CD4-positive, alpha-beta T cell treated with Interleukin-6 at 100 ng/mL for 8 hours (primary cell): Measurements from ENCODE around the gene ZNRF1.

Experiments used
- DNase-seq: peaks from one replicate; pipeline ENCODE4 v3.0.0-alpha.2; 2020; ENCODE audit warnings: mixed read lengths, low spot score

Gene ZNRF1

DNA sequence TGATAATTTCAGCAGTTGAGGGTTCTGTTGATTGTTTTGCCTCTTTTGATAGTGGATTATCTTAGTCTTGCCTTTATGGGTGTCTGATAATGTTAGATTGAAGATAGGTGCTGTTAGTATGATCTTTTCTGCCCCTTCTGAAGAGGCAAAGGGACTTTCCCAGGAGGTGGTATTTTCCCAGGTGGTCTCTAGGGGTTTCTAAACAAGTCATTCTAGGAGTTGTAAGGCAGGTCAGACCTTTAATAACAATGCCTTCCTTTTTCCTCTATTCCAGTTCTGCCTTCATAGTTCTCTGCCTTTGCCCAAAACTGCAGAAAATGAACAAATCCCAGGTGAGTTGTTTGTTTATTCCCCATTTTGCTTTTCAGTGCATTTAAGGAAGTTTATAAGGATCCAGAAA lies 153.8 kb downstream of the ZNRF1 start:
- DNase-seq = no peak

DNA sequence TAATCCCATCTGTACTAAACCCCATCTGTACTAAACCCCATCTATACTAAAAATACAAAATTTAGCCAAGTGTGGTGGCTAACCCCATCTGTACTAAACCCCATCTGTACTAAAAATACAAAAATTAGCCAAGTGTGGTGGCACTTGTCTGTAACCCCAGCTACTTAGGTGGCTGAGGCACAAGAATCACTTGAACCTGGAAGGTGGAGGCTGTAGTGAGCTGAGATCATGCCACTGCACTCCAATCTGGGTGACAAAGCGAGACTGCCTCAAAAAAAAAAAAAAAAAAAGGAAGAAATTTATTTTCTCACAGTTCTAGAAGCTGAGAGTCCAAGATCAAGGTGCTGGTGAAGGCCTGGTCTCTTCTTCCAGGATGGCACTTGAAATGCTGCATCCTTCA lies 161.6 kb downstream of the ZNRF1 start:
- DNase-seq = no peak
